Measurements from ENCODE around the gene ALG11. TPM values are rescaled to one million over a fixed set of nuclear protein-coding genes. Genes with fewer than 3 reads are reported as not detected.

The ALG11 gene
- total RNA-seq, 1 experiment from 2014 or later, result 22.6 TPM

- H3K9me2 ChIP-seq (ENCODE audit: insufficient read depth), result no peaks in the 10 kb centered on the region
- no TSS peak for BruUV-seq (replicated peaks)
- no peaks in the 10 kb centered on the region for H3K36me3 ChIP-seq (ENCODE audit: control insufficient read depth in 1 of 2, insufficient read depth in 2 of 2, low read length in 2 of 2)
- CTCF ChIA-PET, result no interaction called here
- peaks cover 0 to 5% of the 10 kb centered on the region in 2 experiments; a peak in 1 of 4 replicates for H3K4me1 ChIP-seq (ENCODE audit: control insufficient read depth in 1 of 2, insufficient read depth in 2 of 2, low read length in 2 of 2)
- H3K79me2 ChIP-seq (ENCODE audit: insufficient read depth, low read length), result no peaks in the 10 kb centered on the region
- no peaks in the 10 kb centered on the region for H3K27me3 ChIP-seq (ENCODE audit: insufficient read depth, low read length)
- ATAC-seq (no peak), DNase-seq (ENCODE audit: low read depth, low spot score) (no peak)
- no peaks in the 10 kb centered on the region for H3K9me3 ChIP-seq (ENCODE audit: control insufficient read depth in 1 of 2, insufficient read depth in 1 of 2, low read depth in 1 of 2, low read length in 2 of 2)
- H3K9ac ChIP-seq (ENCODE audit: low read length), result no peak overlapping the region
- H3K4me3 ChIP-seq (replicated peaks in 1 of 2; ENCODE audit: low read depth in 1 of 2, low read length in 2 of 2), result no peak overlapping the region
- RAD21 ChIA-PET (ENCODE audit: low non-redundant PET in 1 of 2, low total read pairs in 2 of 2, uncharacterized antibody in 2 of 2, unreplicated experiment in 2 of 2), result interaction anchor here in 1 of 2 experiments (1.0 kb wide), 1 partner anchor 129 kb away, joined by 3 read pairs; no protein-coding TSS in a partner anchor
- no peaks in the 10 kb centered on the region for H4K20me1 ChIP-seq (ENCODE audit: insufficient read depth)
- TF ChIP-seq YY1 (IDR thresholded peaks at IDR 0.05; ENCODE audit: extremely low read depth, insufficient replicate concordance, low read depth, low read length) (no peak), POLR2AphosphoS5 (IDR thresholded peaks at IDR 0.05; ENCODE audit: low read depth, low read length) (no peak), SP1 (IDR thresholded peaks at IDR 0.05; ENCODE audit: low read depth) (no peak), MAX (IDR thresholded peaks at IDR 0.05) (no peak), FOSL1 (IDR thresholded peaks at IDR 0.05; ENCODE audit: low read depth) (no peak), EZH2phosphoT487 (IDR thresholded peaks at IDR 0.05; ENCODE audit: borderline replicate concordance) (no peak), ELF1 (IDR thresholded peaks at IDR 0.05; ENCODE audit: borderline replicate concordance, low read depth) (no peak), POLR2A (IDR thresholded peaks at IDR 0.05; ENCODE audit: borderline replicate concordance, extremely low read depth, insufficient read depth, insufficient read length) (no peak), SIN3A (IDR thresholded peaks at IDR 0.05; ENCODE audit: low read depth) (no peak), RAD21 (IDR thresholded peaks at IDR 0.05; ENCODE audit: low read depth) (no peak), CEBPB (IDR thresholded peaks at IDR 0.05; ENCODE audit: low read depth) (no peak), ZBTB33 (IDR thresholded peaks at IDR 0.05; ENCODE audit: extremely low read depth, insufficient replicate concordance, low read length) (no peak), ZFX (IDR thresholded peaks at IDR 0.05) (no peak)
- no peak overlapping the region for H3K27ac ChIP-seq (ENCODE audit: low read depth, low read length)
- POLR2A ChIA-PET, result no interaction called here
- intact Hi-C loops (cut with micrococcal nuclease), result no loop called here
- H2AFZ ChIP-seq (ENCODE audit: low read depth, low read length, poor library complexity, severe bottlenecking), result no peak overlapping the region
- H3K4me2 ChIP-seq (ENCODE audit: low read length), result no peak overlapping the region
Measured at GRCh38 chr13:51998723-51999509, 13.3 kb upstream of the ALG11 start.

Data from HCT116 (cell line).